A204.1 (cell line): Measurements from ENCODE around the gene TSC2.

ENCODE experiments used
- FAIRE-seq: peaks from 2 replicates; lab custom pipeline; 2012; peaks lifted over from hg19 to GRCh38; lab: Jason Lieb, UNC

TSC2 gene

DNA sequence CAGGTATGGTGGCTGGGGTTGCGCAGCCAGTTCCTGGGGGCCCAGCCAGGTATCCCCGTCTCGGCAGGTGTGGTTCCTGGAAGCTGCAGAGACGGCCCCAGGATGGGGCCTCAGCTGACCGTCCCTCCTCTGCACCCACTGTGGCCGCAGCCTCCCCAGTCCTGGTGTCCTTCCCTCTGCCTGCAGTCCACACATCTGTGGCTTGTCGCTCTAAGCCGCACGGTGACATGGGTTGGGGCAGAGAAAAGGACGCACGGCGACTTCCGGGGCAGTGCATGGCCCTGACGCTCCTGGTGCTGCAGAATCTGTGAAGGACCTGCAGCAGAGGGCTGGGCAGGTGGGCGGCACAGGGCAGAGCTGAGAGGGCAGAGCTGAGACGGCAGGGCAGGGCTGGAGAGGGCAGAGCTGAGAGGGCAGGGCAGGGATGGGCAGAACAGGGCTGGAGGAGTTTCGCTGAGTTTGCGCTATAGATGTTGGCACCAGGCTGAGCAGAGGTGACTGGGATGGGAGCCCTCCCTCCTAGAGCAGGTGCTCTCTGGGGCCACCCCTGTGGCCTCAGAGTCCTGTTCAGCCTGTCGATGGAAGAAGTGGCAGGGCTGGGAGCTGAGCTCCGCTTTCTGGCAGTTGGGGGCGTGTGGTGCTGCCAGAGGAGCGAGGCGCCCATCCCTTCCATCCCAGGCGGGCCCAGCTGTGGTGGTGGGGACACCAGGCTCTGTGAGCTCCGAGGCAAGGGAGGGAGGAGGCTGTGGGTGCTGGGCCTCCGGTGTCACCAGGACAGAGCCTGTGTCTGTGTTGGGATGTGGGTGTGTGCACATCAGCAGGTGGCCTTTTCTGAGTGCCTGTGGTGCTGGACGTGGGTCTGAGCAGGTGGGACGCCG, 23.0 kb downstream of the TSC2 start:
- FAIRE-seq: no peak

DNA sequence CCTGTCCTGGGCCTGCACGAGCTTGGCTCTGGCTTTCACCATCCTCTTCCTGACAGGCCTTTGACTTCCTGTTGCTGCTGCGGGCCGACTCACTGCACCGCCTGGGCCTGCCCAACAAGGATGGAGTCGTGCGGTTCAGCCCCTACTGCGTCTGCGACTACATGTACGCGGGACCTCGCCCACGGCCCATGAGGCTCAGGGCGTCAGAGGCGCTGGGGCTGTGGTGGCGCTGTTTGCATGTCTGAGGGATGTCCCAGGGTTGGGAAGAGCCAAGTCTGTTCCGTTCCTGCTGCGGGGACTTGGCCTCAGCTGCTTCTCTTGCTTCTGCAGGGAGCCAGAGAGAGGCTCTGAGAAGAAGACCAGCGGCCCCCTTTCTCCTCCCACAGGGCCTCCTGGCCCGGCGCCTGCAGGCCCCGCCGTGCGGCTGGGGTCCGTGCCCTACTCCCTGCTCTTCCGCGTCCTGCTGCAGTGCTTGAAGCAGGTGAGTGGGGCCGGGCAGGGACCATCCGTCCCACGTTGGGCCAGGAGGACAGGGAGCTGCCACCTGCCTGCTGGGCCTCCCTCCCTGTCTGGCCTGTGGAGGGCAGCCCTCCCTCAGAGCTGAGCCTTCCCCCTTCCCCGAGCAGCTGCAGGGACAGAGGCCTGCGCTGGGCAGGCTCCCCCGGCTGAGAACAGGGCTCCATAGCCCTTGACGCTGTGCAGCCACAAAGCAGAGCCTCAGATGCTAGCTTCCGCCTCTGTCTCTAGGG, 23.8 kb downstream of the TSC2 start:
- FAIRE-seq: no peak

DNA sequence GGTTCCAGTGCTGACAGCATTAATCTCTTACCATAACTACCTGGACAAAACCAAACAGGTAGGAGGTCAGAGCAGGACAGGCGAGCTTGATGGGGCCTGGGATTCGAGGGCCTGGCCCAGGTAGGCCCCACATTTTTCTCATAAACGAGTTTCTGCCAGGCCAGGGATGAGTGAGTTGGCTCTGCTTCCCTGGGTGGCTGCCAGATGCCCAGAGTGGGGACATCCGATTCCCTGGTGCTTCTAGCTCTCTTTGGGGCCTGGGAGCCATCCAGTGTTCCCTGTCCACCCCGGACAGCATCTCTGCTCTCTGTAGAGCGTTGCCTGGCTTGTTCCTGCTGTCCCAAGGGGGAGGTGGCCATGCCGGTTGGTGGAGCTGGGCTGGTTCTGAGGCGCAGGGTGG, 25.1 kb downstream of the TSC2 start:
- FAIRE-seq: no peak

DNA sequence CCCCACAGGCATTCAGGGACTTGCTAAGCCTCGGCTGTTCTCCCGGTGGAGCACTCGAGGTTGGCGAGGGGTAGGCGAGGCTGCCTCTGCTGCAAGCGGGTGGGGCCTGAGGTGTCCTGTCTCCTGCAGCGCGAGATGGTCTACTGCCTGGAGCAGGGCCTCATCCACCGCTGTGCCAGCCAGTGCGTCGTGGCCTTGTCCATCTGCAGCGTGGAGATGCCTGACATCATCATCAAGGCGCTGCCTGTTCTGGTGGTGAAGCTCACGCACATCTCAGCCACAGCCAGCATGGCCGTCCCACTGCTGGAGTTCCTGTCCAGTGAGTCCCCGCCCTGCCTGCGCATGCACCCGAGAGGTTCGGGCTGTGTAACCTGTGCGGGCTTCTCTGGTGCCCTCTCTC, 26.3 kb downstream of the TSC2 start:
- FAIRE-seq: no peak

DNA sequence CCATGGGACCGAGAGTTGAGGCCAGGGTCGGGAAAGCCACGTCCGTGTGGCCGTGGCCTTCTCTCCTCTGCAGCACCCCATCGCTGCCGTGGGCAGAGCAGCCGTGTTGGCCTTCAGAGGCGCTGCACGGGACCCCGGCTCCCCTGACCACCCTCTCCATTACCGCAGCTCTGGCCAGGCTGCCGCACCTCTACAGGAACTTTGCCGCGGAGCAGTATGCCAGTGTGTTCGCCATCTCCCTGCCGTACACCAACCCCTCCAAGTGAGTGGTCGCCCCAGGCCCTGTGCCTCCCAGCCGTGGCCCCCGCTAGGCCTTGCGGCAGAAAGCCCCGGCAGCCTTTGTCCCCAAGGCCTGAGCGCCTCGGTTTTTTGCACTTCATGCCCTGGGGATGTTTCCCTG, 27.8 kb downstream of the TSC2 start:
- no peak for FAIRE-seq

DNA sequence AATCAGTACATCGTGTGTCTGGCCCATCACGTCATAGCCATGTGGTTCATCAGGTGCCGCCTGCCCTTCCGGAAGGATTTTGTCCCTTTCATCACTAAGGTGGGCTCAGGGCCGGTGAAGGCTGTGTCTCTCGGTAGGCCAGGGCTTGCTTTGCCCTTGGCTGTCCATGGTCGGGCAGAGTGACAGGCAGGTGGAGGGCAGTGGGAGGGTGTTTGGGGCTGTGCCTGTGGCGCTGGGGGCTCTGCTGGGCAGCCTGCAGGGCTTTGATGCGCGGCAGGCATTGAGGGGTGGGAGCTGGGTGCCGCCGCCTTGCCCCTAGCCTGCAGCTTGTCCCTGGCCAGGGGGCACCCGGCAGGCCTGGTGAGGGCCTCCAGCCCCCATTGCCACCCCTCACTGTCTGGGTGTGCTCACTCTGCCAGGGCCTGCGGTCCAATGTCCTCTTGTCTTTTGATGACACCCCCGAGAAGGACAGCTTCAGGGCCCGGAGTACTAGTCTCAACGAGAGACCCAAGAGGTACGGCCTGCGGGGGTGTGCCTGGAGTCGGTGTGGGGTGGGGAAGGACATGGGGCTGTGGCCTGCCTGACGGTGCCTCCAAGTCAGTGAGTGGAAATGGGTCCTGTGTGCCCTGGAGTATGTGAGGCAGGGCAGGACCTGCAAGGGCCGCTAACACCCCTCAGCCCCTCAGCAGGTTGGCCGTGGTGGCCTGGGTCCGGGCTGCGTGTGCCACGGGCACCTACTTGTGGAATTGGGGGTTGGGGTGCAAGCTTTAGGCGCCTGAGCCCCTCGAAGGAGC, 28.5 kb downstream of the TSC2 start:
- no peak for FAIRE-seq

DNA sequence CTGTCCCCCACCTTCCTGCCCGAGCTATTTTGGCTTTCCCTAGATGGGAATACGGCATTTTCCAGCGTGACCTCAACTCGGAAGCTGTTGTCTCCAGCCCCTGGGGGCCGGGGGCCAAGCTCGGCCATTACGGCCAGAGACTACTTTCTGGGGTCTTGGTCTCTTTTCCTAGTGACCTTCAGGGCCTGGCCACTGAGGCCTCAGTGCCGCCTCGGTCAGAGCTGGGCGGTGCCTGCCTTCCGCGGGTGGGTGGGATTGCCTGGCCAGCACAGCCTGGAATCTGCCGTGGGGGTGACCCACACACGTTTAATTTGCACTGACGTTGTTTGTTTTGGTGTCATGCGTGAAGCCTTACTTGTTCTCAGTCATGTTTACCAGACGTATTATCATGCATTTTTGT, 29.2 kb downstream of the TSC2 start:
- FAIRE-seq: no peak

DNA sequence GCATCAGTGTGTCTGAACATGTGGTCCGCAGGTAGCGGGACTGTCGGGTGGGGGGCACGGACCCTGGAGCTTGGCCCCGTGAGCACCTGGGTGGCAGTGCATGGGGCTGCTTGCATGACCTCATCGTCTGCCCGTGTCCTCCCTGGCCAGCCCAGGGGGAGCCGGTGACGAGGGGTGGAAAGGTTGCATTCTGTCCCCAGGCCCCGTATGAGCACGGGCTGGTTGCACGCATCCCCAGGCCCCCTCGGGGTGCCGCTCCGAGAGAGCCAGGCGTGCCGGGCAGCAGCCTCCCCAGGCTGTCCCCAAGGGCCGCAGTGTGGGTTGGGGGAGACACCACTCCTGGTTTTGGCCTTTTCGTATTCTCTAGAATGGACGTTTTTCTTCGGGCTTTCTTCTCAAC, 29.9 kb downstream of the TSC2 start:
- FAIRE-seq: no peak

DNA sequence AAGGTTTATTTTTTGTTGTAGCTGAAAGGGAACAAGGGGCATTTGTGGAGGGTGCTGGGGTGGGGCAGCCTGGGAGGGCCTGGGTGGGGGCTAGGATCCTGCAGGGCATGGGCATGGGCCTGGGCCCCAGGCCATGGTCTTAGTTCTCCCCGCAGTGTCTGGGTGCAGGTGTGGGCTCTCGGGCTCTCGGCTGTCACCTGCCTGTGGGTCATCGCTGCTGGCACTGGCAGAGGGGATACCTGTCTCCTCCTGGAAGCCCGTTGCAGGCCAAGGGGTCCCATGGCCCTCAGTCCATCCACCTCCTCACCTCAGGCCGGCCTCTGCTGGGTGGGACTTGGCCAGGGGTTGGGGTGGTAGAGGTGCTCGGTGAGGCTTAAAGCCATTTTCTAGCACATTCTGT, 30.3 kb downstream of the TSC2 start:
- FAIRE-seq: no peak

DNA sequence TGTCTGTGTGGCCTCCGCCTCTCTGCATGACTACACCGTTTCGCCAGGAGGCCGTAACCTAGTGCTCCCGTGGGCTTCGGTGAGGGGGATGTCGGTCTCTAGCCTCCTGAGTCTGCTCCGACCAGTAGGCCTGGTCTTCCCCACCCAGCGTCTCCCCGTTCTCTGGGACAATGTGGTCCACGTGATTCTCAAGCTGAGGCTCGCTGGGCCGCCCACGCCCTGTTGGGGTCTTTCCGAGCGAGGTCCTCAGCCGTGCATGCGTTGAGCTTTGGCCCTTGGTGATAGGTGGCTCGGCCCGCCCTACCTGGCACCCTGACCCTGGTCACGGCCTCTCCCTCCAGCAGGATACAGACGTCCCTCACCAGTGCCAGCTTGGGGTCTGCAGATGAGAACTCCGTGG, 30.9 kb downstream of the TSC2 start:
- no peak for FAIRE-seq

DNA sequence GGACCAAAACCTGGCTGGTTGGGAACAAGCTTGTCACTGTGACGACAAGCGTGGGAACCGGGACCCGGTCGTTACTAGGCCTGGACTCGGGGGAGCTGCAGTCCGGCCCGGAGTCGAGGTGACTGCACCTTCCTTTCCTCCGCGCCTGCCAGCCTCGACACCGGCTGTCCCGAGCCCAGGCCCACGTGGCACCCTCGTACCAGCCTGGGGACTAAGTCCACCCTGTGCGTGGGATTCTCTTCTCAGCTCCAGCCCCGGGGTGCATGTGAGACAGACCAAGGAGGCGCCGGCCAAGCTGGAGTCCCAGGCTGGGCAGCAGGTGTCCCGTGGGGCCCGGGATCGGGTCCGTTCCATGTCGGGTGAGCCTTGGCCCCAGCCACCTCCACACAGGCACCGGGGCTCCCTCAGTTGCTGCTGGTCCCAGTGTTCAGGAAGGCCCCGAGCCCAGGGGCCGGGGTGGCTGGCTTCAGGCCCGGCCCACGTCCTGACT, 31.6 kb downstream of the TSC2 start:
- FAIRE-seq: no peak

DNA sequence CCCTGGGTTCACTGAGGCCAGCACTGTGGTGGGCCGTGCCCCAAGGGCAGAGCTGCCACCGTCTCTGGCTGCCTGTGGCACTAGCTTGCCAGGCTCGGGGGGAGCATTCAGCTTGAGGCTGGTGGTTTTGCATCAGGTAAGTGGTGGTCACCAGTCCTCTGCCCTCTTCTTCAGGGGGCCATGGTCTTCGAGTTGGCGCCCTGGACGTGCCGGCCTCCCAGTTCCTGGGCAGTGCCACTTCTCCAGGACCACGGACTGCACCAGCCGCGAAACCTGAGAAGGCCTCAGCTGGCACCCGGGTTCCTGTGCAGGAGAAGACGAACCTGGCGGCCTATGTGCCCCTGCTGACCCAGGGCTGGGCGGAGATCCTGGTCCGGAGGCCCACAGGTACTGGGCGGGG, 32.2 kb downstream of the TSC2 start:
- no peak for FAIRE-seq

DNA sequence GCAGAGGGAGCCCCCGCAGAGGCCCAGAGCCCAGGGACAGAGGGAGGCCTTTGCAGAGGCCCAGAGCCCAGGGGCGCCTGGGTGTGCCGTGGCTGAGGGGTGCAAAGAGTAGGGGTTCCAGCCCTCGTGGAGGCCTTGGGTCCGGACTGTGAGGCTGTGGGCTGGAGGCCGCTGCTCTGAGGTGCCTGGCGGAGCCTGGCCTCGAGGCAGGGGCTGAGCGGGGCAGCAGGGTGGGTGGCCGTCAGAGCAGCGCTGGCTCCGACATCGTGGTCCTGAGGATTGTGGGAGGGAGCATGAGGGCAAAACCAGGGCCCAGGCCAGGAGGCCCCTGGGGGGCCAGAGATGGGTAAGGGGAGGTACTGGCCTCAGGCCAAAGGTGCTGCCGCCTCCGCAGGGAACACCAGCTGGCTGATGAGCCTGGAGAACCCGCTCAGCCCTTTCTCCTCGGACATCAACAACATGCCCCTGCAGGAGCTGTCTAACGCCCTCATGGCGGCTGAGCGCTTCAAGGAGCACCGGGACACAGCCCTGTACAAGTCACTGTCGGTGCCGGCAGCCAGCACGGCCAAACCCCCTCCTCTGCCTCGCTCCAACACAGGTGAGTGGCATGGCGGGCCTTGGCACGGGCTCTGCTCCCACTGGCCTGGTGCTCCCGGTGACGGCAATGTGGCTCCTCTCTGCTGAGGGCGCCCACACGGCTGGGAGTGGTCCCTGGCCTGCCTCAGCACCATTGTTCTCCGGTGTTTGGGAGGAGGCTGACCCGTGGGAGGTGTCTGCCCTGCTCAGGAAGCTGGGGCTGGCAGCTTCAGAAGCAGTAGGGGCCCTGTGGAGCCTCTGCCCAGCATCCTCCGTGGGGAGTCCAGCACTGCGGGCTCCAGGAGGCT, 33.7 kb downstream of the TSC2 start:
- FAIRE-seq: no peak

DNA sequence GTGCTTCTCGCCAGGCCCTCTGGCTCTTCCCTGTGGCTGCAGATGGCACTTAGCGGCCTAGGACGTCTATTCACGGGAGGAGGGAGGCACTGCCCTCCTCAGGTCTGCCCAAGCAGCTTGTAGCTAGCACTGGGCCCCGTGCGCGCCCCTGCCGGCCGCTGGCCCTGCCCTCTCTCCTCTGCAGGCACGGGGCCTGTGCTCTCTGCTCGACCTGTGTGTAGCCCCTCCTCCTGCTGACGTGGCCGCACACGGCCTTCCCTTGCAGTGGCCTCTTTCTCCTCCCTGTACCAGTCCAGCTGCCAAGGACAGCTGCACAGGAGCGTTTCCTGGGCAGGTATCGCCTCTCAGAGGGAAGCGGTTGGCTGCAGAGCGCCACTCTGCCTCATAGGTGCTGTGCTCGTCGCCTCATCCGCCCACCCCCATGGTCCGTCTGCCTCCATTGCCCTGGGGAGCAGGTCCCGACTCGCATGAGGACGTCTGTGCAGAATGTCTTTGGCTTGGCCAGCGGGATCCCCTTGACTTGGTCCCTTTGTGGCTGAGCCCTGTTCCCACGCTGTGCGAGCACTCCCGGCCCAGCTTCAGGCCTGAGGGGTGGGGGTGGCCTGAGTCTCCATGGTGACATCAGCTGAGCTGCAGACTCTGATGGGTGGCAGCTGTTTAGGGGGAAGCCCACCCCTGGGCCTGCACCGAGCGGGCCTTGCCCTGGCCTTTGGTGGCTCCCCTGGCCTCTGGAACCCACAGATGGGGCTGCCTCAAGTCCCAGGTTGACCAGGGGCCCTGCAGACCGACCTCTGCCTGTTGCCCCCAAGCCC, 34.6 kb downstream of the TSC2 start:
- no peak for FAIRE-seq

DNA sequence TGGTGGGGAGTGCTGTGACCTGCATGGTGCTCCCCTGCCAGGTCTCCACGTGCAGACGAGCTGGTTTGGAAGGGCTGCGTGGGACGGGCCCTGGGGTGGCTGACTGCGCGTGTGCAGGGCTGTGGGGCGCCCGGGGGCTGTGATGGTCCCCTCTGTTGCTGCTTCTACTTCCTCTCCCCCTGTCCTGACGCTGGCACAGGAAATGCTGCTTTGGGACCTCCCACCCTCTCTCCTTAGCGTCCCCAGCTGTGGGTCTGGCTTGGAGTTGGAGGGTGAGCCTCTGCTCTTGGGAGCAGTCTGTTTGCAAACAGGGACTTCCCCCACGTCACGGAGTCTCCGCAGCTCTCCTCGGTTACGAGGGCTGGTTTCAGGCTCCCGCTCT, 35.2 kb downstream of the TSC2 start:
- FAIRE-seq: no peak

DNA sequence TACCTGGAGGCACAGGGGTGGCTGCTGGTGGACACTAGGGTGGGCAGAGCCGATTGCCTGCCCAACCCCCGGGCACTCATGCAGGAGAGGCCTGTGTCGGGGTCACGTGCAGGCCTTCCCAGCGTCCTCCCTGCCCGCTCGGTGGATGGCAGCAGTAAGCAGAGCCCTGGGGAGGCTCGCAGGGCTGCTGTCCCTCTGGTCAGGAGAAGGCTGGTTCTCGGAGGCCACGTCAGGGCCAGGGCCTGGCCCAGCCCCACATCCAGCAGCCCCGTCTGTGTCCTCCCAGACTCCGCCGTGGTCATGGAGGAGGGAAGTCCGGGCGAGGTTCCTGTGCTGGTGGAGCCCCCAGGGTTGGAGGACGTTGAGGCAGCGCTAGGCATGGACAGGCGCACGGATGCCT, 35.6 kb downstream of the TSC2 start:
- FAIRE-seq: no peak

DNA sequence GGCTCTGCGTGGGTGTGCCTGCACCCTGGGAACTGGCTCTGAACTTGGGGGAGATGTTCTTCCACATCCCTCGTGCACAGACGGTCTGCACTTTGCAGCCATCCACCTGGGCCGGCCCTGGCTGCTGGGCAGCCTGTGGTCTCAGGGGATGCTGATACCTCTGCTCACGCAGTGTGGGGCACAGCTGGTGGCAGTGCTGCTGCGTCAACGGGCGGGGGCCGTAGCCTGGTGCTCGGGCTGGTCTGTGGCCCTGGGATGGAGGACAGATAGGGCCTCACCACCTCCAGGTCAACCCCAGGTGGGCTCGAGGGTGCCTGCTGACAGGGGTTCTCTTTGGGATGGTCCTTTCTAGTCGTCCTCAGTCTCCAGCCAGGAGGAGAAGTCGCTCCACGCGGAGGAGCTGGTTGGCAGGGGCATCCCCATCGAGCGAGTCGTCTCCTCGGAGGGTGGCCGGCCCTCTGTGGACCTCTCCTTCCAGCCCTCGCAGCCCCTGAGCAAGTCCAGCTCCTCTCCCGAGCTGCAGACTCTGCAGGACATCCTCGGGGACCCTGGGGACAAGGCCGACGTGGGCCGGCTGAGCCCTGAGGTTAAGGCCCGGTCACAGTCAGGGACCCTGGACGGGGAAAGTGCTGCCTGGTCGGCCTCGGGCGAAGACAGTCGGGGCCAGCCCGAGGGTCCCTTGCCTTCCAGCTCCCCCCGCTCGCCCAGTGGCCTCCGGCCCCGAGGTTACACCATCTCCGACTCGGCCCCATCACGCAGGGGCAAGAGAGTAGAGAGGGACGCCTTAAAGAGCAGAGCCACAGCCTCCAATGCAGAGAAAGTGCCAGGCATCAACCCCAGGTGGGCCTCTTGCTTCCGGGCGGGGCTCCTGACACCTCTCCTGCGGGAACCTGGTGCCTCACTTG, 36.3 kb downstream of the TSC2 start:
- FAIRE-seq: no peak

DNA sequence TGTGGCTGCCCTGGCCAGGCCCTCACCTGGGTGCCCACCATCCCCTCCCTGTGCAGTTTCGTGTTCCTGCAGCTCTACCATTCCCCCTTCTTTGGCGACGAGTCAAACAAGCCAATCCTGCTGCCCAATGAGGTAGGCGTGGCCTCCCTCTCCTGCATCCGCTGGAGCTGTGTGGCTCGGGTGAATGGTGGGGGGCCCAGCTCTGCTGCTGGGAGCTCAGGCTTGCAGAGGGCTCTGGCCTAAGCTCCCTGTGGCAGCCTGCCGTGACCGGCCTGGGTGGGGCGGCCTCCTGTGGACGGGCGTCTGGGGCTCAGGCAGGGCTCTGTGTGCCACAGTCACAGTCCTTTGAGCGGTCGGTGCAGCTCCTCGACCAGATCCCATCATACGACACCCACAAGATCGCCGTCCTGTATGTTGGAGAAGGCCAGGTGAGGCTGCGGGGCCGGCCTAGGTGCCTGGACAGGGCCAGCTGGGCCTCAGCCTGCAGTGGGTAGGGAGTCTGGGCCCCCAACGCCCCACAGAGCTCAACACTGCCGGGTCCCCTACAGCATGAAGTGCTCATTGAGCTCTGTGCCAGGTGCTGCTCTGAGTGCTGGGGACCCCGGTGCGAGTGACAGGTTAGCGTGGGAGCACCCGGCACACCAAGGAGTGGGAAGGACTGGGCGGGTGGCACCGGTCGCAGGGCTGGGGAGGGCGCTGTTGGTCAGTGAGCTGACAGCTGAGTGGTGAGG, 37.3 kb downstream of the TSC2 start:
- no peak for FAIRE-seq

DNA sequence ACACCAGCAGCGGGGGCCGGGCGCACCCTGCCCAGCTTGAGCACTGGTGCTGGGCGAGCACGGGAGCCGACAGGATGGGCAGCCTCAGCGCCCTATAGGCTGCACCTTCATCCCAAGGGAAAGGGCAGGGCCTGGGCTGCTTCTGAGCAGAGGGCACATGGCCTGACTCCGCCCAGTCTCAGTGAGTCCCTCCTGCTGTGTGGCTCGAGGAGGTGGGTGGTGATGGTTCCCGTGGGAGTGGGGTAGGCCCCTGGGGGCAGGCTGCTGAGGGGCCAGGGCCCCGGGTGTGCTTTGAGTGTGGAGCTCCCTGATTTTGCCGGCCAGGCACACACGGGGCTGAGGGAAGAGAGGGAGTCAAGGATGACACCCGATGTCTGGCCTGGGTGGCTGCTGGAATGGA, 37.9 kb downstream of the TSC2 start:
- no peak for FAIRE-seq
